Stimulated activated effector memory CD8-positive, alpha-beta T cell treated with anti-CD3 and anti-CD28 coated beads, Interleukin-12 subunit alpha, Interleukin-12 subunit beta, amount 100 ng/mL, for 72 hours (primary cell): Measurements from ENCODE around the gene XRN1.
A peak's percentile ranks its signal among the peaks of the same experiment; 100 is the strongest.

Source experiments
- ATAC-seq: fragments of 150-1000 bp; cut with Tn5 transposase; 2 replicates; pipeline ENCODE4 v1.10.0; 2021
- DNase-seq, 2 donors: peaks; one replicate each; pipeline ENCODE4 v3.0.0; 2021 to 2022; ENCODE audit warnings: low spot score in 2 of 2
- H3K27ac Mint-ChIP-seq: one replicate; pipeline ENCODE4 v1.8.0; 2022; ENCODE audit warnings: mild to moderate bottlenecking, mixed read lengths
- H3K36me3 Mint-ChIP-seq: one replicate; pipeline ENCODE4 v1.8.0; 2022; ENCODE audit warnings: mild to moderate bottlenecking, mixed read lengths
- H3K4me1 Mint-ChIP-seq: one replicate; pipeline ENCODE4 v1.8.0; 2022; ENCODE audit warnings: mixed read lengths
- H3K4me3 Mint-ChIP-seq: one replicate; pipeline ENCODE4 v1.8.0; 2022; ENCODE audit warnings: mild to moderate bottlenecking, mixed read lengths
- H3K9me3 Mint-ChIP-seq: one replicate; pipeline ENCODE4 v1.8.0; 2022; ENCODE audit warnings: mixed read lengths

XRN1 gene, protein sequence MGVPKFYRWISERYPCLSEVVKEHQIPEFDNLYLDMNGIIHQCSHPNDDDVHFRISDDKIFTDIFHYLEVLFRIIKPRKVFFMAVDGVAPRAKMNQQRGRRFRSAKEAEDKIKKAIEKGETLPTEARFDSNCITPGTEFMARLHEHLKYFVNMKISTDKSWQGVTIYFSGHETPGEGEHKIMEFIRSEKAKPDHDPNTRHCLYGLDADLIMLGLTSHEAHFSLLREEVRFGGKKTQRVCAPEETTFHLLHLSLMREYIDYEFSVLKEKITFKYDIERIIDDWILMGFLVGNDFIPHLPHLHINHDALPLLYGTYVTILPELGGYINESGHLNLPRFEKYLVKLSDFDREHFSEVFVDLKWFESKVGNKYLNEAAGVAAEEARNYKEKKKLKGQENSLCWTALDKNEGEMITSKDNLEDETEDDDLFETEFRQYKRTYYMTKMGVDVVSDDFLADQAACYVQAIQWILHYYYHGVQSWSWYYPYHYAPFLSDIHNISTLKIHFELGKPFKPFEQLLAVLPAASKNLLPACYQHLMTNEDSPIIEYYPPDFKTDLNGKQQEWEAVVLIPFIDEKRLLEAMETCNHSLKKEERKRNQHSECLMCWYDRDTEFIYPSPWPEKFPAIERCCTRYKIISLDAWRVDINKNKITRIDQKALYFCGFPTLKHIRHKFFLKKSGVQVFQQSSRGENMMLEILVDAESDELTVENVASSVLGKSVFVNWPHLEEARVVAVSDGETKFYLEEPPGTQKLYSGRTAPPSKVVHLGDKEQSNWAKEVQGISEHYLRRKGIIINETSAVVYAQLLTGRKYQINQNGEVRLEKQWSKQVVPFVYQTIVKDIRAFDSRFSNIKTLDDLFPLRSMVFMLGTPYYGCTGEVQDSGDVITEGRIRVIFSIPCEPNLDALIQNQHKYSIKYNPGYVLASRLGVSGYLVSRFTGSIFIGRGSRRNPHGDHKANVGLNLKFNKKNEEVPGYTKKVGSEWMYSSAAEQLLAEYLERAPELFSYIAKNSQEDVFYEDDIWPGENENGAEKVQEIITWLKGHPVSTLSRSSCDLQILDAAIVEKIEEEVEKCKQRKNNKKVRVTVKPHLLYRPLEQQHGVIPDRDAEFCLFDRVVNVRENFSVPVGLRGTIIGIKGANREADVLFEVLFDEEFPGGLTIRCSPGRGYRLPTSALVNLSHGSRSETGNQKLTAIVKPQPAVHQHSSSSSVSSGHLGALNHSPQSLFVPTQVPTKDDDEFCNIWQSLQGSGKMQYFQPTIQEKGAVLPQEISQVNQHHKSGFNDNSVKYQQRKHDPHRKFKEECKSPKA (N-terminal part only)

DNA sequence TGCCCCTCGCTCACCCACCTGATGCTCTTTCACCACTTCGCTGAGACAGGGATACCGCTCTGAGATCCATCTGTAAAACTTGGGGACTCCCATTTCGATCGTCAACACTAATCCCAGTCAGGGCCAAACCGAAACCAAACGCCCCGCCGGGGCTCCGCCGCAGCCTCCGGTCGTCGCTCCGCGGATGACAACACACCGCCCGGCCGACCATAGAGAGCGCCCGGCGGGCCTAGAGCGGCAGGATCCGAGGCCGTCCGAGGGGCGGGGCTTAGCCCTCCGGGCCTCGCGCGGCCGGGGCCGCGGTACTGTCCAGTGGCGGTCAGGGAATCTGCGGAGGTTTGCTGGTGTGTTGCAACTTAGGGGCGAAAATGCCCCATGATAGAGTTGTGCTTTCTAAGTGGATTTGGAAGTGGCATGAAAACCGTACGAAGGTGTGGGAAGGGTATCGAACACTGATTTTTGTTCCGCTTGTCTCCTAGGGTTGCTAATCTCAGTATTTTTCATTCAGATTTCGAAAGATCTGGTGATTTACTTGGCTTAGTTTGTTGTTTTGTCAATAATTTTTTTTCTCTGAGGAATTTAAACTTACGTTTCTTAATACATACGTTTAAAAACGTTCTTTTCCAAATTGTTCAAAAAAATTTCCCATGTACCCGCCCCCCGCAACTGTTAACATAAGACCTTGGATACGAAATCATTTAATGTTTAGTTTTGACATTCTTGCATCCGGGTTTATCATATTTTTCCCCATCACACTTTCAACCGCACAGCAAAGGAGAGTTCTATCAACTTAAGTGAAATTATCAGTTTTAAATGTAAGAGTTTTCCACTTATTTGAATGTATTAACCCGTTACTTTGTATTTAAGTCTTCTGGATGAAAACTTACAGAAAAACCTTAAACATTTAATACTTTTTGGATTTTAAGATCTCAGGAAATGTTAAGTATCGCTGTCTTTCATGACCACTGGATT, at the start of gene XRN1:
XRN1 (minus strand) TSS at position 186 of the 972 bp plus-strand sequence; CDS start at position 93, 93 bp downstream.
- Mint-ChIP-seq H3K27ac (peak within 1 kb of the TSS; percentile 100), H3K4me1 (peaks cover 45% of the 10 kb centered on the region), H3K4me3 (peak within 1 kb of the TSS; percentile 100), H3K9me3 (no peaks in the 10 kb centered on the region), H3K36me3 (peaks cover 62% of the 10 kb centered on the region)
- ATAC-seq (peak; percentile 95), DNase-seq (peak; percentile 97 to 98)

DNA sequence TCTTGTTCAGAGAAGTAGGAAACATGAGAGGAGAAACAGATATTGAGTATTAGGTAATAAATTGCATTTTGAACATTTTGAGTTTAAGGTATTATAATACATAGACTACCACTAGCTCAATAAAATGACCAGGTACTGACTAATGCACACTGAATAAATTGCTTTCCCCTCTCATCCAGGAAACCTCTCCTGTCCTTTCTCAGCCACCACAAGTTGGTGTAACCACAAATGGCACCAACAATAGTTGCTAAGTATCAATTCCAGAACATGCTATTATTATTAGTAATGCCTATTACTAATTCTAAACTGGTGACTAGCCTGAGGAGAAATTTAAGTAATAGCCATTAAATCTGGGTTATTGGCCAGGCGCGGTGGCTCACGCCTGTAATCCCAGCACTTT, 47.3 kb upstream of the XRN1 start:
- no peak overlapping the region for H3K4me3 Mint-ChIP-seq
- DNase-seq (no peak), ATAC-seq (no peak)
- peaks cover 100% of the 10 kb centered on the region for H3K36me3 Mint-ChIP-seq
- H3K27ac Mint-ChIP-seq, result peak overlapping the region; percentile 0
- no peaks in the 10 kb centered on the region for H3K4me1 Mint-ChIP-seq
- no peaks in the 10 kb centered on the region for H3K9me3 Mint-ChIP-seq

DNA sequence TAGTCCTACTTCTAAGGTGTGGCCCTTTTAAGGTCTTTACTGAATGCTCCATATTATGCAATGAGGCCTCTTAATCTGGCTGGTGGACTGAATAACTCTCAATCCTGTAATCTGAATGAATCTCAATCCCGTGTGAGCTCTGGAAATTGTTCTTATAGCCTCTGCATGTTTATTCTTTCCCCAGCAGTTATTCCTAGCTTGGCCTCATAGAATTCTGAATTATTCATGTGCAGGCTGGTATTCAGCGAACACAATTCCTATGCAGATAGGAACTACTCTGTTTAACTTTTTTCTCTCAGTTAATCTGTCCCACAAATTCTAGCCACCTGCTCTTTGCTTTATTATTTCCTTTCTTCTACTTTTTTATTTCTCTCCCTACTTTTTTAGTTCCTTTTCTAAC, 44.3 kb upstream of the XRN1 start:
- peaks cover 97% of the 10 kb centered on the region for H3K36me3 Mint-ChIP-seq
- no peak overlapping the region for H3K4me3 Mint-ChIP-seq
- H3K9me3 Mint-ChIP-seq, result no peaks in the 10 kb centered on the region
- no peak for ATAC-seq
- H3K4me1 Mint-ChIP-seq, result no peaks in the 10 kb centered on the region
- no peak for DNase-seq
- H3K27ac Mint-ChIP-seq, result peak overlapping the region; percentile 29

DNA sequence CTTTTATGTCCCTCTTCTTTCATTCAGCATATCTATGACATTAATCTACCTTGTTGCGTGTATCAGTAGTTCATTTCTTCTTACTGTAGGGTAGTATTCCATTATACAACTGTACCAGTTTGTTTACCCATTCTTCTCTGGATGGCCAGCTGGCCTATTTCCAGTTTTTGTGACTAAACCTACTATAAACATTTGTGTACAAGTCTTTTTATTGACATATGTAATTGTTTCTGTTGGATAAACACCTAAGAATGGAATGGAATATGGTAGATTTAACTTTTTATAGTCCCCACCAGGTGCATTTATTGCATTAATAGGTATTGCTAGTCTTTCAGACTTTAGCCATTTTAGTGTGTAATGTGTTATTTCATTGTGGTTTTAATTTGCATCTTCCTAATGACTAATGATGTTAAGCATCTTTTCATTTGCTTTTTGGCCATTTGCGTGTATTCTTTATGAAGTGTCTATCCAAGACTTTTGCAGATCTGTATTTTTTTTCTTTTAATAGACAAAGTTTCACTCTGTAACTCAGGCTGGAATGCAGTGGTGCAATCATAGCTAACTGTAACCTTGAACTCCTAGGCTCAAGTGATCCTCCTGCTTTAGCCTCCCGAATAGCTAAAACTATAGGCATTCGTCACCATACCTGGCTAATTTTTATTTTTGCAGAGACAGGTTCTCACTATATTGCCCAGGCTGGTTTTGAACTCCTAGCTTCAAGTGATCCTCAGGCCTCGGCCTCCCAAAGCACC, 41.9 kb upstream of the XRN1 start:
- peaks cover 97% of the 10 kb centered on the region for H3K36me3 Mint-ChIP-seq
- ATAC-seq (no peak), DNase-seq (no peak)
- no peak overlapping the region for H3K27ac Mint-ChIP-seq
- H3K9me3 Mint-ChIP-seq, result no peaks in the 10 kb centered on the region
- H3K4me3 Mint-ChIP-seq, result no peak overlapping the region
- no peaks in the 10 kb centered on the region for H3K4me1 Mint-ChIP-seq

DNA sequence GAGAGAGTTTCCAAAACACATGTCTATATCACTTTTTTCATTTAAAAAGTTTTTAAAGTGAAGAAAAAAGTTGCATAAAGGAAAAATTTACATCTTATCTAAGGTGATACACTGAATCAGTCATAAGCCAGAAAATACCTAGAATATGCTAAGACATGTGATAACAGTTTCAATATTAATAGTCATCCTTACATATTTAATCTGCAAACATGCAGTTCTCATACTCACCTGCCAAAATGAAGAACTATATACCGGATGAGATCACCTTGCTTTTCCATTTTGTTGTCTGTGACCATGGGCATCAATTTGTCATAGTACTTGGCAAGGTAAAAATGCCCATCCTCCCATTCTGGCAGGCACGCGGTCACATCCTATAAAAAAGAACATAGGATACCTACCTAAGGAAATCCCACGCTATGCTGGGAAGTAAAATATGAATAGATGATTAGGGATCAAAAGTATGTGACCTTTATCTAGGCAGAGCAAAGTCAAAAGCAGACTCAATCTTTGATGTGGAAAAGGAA, 37.1 kb upstream of the XRN1 start:
- Mint-ChIP-seq H3K4me3 (no peak overlapping the region), H3K36me3 (peaks cover 95% of the 10 kb centered on the region), H3K9me3 (no peaks in the 10 kb centered on the region), H3K4me1 (no peaks in the 10 kb centered on the region), H3K27ac (no peak overlapping the region)
- DNase-seq (no peak), ATAC-seq (no peak)

DNA sequence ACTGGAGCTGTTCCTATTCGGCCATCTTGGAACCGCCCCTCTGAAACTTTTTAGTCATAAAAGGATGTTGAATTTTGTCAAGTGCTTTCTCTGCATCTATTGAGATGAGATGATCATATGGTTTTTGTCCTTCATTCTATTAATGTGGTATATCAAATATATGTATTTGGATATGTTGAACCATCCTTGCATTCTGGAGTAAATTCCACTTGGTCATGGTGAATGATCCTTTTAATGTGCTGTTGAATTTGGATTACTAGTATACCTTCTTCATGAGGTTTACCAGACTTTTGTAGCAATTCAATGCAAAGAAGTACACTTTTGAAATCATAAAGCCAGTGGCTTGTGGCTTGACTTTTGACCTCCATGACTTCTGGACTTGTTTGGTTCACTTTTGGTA, 33.4 kb upstream of the XRN1 start:
- Mint-ChIP-seq H3K27ac (no peak overlapping the region), H3K4me3 (no peak overlapping the region), H3K36me3 (peaks cover 63% of the 10 kb centered on the region), H3K9me3 (no peaks in the 10 kb centered on the region), H3K4me1 (no peaks in the 10 kb centered on the region)
- DNase-seq (no peak), ATAC-seq (no peak)

DNA sequence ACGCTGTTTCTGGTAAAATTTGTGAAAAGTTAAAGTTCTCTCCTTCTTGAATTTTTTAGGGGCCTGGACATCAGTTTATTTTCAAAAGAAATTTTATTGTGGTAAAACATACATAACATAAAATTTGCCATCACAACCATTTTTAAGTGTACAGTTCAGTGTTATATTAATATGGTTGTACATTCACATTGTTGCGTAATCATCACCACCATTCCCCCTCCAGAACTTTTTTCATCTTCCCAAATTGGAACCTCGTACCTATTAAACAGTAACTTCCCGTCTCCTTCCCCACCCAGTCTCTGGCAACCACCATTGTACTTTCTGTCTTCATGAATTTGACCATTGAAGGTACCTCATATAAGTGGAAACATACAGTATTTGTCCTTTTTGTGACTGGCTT, 23.0 kb upstream of the XRN1 start:
- no peak for ATAC-seq
- Mint-ChIP-seq H3K9me3 (no peaks in the 10 kb centered on the region), H3K27ac (no peak overlapping the region), H3K4me3 (no peak overlapping the region), H3K36me3 (peaks cover 16% of the 10 kb centered on the region), H3K4me1 (no peaks in the 10 kb centered on the region)
- no peak for DNase-seq

DNA sequence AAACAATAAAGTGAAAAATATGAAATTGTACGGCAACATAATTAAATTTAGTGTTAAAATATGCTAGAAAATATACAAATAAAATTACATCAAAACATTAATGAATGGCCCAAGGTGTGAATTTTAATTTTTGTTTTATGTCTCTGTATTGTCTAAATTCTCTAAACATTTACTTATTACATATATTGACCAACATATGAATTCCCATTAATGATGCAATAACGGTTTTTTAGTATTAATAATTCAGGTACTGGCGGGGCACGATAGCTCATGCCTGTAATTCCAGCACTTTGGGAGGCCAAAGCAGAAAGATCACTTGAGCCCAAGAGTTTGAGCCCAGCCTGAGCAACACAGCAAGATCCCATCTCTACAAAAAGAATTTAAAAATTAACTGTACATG, 20.6 kb upstream of the XRN1 start:
- H3K4me1 Mint-ChIP-seq, result no peaks in the 10 kb centered on the region
- H3K36me3 Mint-ChIP-seq, result peaks cover 34% of the 10 kb centered on the region
- no peaks in the 10 kb centered on the region for H3K9me3 Mint-ChIP-seq
- no peak overlapping the region for H3K4me3 Mint-ChIP-seq
- no peak overlapping the region for H3K27ac Mint-ChIP-seq
- no peak for DNase-seq
- ATAC-seq, result no peak

DNA sequence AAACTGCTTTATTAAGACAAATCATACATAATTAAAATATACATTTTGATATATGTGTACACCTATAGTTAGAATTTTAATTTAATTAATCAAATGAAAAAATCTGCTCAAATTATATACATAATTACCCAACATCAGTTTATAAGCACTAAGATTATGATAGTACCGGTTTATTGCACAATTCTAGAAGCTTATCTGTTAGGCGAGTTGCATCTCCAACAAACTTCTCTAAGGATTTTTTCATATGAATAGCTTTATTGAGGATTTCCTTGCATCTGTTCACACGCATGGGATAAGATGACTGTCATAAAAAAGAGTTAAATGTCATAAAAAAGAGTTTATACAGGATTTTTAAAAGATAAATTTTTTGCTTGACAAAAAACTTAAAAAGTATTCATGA, 19.9 kb upstream of the XRN1 start:
- Mint-ChIP-seq H3K36me3 (peaks cover 34% of the 10 kb centered on the region), H3K9me3 (no peaks in the 10 kb centered on the region), H3K27ac (no peak overlapping the region), H3K4me1 (no peaks in the 10 kb centered on the region), H3K4me3 (no peak overlapping the region)
- DNase-seq, result no peak
- ATAC-seq, result no peak

DNA sequence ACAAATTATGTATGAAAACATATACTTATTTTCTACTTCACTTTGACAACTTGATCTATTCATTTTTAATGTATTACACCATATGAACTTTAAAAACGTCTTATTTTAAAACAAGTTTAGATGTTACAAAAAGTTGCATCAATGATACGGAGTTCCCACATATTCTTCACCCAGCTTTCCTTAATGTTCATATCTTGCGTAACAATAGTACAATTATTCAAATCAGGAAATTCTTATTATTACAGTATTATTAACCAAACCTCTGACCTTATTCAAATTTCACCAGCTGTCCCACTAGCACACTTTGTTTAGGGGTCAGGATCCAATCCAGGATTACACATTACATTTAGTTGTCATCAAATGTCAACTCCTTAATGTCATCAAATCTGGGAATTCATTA, 12.9 kb upstream of the XRN1 start:
- peaks cover 67% of the 10 kb centered on the region for H3K36me3 Mint-ChIP-seq
- no peak overlapping the region for H3K4me3 Mint-ChIP-seq
- H3K4me1 Mint-ChIP-seq, result no peaks in the 10 kb centered on the region
- DNase-seq (no peak), ATAC-seq (no peak)
- no peak overlapping the region for H3K27ac Mint-ChIP-seq
- H3K9me3 Mint-ChIP-seq, result no peaks in the 10 kb centered on the region

DNA sequence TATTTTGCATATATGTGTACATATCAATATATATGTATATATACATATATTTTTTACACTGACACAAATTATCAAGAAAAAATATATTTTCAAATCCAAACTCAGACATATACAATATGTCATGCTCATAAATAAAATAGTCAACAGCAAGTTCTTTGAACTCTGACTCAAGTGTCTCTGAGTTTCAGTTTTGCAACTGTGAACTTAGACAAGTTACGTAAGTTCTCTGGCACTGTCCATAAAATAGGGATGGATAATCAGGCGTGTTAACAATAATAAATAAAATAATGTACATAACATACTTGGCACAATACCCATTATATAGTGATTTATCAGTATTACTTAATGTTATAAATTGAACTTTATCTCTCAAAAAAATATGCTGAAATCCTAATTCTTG, 12.1 kb upstream of the XRN1 start:
- ATAC-seq, result no peak
- H3K27ac Mint-ChIP-seq, result no peak overlapping the region
- no peak overlapping the region for H3K4me3 Mint-ChIP-seq
- H3K9me3 Mint-ChIP-seq, result no peaks in the 10 kb centered on the region
- DNase-seq, result no peak
- no peaks in the 10 kb centered on the region for H3K4me1 Mint-ChIP-seq
- H3K36me3 Mint-ChIP-seq, result peaks cover 67% of the 10 kb centered on the region

DNA sequence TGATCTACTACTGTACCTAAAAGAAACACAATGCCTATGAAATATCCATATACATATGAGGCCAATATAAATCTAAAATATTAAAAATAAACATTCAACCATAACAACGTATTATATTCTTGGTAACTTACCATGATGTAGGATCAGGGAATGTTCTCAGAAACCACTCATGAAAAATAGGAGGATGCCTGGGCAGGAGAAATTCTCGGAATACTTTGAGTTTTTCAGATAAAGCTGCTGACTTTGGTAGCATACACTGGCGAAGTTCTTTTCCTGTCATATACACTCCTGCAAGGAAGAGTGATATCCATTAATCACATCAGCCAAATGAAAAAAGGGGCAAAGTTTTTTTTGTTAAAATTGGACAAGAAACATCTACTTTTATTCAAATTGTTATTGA, 11.3 kb upstream of the XRN1 start:
- H3K9me3 Mint-ChIP-seq, result no peaks in the 10 kb centered on the region
- ATAC-seq (no peak), DNase-seq (no peak)
- H3K27ac Mint-ChIP-seq, result no peak overlapping the region
- H3K4me3 Mint-ChIP-seq, result no peak overlapping the region
- no peaks in the 10 kb centered on the region for H3K4me1 Mint-ChIP-seq
- H3K36me3 Mint-ChIP-seq, result peaks cover 66% of the 10 kb centered on the region

DNA sequence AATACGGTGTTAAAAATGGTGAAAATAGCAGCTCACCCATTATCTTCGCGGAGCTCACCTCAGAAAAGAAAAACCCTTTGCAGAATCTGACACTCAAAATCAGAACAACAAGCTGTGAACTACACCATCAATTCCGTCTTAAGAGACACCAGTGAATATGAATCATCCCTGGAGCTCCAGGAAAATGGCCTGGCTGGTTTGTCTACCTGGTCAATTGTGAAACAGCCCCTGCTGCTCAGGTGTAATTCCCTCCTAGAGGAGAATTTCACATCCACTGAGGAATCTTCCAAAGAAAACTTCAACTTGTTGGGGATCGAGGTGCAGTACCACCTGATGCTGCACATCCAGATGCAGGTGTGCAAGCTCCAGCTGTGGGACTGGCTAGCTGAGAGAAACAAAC, 3.0 kb upstream of the XRN1 start:
- Mint-ChIP-seq H3K9me3 (no peaks in the 10 kb centered on the region), H3K27ac (no peak overlapping the region), H3K4me3 (no peak overlapping the region), H3K36me3 (peaks cover 55% of the 10 kb centered on the region), H3K4me1 (peaks cover 22% of the 10 kb centered on the region)
- ATAC-seq, result no peak
- DNase-seq, result no peak

DNA sequence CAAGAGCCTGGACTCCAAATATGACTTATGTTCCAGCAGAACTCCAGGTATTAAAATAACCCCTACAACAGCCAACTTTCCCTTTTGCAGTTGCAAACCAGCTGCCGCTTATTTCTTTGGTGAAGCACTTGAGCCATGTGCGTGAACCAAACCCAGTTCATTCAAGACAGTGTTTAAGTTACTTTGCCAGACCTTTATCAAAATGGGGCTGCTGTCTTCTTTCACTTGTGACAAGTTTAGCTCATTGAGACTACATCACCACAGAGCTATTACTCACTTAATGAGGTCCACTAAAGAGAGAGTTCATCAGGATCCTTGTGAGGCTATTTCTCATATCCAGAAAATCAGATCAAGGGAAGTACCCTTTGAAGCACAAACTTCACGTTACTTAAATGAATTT, 2.4 kb upstream of the XRN1 start:
- Mint-ChIP-seq H3K36me3 (peaks cover 55% of the 10 kb centered on the region), H3K4me3 (no peak overlapping the region), H3K9me3 (no peaks in the 10 kb centered on the region), H3K4me1 (peaks cover 29% of the 10 kb centered on the region), H3K27ac (no peak overlapping the region)
- DNase-seq, result no peak
- no peak for ATAC-seq
